Tongue (tissue), 3 donors: ENCODE results near the gene UBD. TPM values are rescaled to one million over a fixed set of nuclear protein-coding genes. Genes with fewer than 3 reads are reported as not detected.
A peak's percentile ranks its signal among the peaks of the same experiment; 100 is the strongest.

Experiments
- DNase-seq: peaks from one replicate; pipeline ENCODE4 v3.0.0-alpha.2; 2015
- small RNA-seq: library from RNA; depleted of rRNA; stranded (forward); fragments of <200 nt; gene quantifications from one replicate; pipeline ENCODE3, GENCODE V24; 2014; ENCODE audit warnings: low replicate concordance
- total RNA-seq: library from RNA; depleted of rRNA; stranded (reverse); fragments of >200 nt; gene quantifications from one replicate; pipeline ENCODE4 v1.2.3, GENCODE V29; 2014

Gene UBD
- total RNA-seq, 1 donor from 2014 or later, result not detected

DNA sequence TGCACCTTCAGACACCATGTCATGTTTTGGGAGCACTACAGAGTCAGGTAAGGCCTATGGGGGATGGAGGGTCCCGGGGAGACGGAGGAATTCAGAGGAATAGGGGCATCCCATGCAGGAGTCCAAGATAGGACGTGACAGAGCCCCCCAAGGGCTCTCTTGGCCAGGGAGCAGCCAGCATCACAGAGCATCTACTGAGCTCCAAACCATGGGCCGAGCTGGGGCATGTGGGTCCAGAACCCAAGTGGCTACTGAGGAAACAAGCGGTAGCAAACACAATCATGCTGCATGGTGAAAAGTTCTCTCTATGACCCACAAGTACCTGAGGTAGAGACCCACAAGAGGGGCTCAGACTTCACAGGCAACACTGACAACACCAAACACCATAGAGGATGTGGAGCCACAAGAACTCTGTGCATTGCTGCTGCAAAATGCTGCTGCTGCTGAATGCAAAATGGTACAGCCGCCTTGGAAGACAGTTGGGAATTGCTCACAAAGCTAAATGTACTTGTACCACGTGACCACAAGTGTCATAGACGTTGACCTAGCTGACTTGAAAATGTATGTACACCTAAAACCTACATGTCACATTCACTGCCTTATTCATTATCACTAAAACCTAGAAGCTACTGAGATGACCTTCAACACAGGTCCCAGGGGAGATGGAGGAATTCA is 38.4 kb downstream of the UBD start:
- no peak for DNase-seq

DNA sequence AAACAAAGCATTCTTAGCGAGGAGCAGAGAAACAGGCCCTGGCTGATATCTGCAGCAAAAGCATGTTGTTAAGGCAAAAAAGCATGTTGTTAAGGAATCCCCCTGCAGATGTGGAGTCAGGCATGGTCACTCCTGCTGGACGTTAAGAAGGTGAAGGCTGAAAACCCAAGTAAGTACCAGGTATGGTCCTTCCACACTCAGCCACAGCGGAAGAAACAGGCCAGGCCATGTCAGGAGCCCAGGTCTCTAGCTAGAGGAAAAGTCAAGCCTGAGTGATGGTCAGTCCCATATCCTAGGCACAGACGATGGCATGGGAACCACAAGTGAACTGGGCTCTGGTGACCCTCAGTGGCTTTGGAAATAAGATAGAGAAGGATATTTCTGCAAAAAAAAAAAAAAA is 39.3 kb downstream of the UBD start:
- DNase-seq, result no peak

DNA sequence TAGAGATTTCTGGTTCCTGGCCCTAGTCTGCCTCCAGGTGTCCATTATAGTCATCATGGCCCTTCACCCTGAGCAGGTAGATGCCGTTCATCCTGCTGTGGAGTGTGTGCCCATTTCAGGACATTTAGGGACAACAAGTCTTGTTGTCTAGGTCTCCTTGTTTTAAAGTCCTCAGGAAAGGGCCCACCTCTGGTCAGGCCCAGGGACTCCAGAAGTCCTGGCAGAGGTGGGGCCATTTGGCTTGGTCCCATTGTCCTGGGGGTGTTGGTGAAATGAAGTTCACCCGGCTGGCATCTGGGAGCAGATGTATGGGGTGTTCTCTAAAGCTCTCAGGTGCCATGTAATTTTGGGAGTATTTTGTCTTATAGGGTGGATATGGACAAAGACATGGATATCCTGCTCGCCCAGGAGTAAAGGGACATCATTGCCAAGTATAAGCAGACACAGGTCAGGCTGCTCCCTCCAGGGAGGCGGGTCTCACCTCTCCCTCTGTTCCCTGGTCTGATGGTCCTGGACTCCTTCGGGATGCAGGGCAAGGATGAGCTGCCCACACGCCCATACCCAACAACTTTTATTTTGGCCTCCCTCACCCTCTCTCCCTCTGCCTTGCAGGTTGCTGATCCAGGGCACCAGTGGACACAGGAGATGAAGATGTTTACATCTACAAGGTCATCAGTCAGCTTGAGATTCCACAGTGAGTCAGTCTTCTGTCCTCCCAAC is 40.1 kb downstream of the UBD start:
- DNase-seq, result no peak

DNA sequence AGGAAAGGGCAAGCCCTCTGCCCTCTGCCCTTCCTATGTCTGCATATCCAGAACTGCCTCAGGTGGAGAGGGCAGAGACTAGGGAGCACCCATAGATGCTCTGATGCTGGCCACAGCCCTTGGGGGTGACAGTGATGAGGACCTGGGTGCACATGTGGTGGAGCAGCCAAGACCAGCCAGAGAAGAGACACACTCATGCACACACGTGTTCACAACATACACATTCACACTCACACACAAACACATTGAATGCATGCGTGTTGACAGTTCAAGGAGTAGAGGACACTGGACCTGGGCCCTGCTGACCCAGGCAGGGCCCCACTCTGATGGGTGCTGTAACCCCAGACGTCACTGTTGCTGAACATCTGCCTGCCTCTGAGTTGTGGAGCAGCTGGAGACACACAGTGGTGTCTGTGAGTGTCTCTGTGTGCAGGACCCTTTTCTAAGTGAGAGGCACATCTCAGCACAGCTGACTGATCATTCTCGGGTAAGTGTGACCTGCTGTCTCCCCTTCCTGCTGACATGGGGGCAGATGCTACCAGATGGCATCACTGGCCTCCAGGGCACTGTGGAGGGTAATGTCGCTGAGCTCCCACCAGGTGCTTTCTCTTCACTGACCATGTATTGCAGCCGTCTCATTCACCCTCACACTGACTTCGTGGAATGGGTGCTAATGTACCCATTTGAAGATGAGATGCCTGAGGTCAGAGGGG is 41.6 kb downstream of the UBD start:
- no peak for DNase-seq

DNA sequence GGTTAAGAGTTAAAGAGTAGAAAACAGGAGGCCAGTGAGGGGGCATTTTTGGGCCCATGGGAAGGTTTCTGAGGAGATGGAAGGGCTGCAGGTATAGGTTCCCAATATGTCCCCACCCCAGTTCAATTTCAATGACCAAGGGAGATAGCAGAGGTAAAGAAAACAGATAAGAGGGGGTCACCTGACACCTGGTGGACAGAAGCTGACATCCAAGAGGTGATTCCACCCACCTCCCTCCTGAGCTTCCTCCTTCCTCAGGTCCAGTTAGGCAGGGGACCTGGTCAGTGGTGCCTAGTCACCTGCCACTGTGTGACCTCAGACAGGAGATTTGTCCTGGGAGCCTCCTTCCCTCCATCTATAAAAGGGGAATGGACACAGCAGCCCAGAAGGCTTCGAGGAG is 42.3 kb downstream of the UBD start:
- no peak for DNase-seq

DNA sequence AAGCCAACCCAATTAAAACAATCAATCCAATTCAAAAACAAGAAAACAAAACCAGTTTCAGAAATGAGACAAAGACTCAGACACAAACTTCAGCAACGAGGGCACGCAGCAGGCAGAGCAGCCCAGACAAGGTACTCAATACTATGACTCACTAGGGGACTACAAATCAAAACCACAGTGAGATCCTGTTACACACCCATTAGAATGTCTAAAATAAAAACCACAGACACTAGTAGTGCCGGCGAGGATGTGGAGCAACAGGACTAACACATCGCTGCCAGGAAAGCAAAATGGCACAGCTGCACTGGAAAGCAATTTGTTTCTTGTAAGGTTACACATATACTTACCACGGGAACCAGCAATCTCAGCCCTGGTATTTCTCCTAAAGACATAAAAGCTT is 43.4 kb downstream of the UBD start:
- DNase-seq, result no peak

DNA sequence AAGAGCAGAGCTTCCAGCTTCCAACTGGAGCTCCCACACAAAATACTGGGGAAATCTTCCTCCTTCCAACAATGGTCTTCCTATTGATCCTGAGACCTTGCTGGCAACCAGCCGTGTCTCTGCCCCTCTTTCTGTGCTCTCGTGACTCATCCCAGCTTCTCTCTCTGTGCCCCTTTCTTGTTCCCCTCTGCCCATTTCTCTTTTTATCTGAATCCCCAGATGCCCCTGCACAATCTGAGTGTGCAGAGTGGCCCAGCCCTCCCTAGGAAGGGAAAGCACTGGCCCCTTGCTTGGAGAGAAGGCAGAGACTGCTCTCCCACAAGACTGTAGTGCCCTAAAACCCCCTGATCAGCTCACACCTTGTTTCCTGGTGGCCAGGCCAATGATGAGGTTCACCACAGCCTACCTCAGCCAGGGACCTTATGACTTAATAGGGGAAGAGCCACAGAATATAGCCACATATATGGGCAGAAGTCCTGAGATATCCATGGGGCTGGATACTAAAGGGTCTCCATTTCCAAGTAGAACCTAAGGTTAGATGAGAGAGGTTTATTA is 48.7 kb downstream of the UBD start:
- DNase-seq, result no peak

DNA sequence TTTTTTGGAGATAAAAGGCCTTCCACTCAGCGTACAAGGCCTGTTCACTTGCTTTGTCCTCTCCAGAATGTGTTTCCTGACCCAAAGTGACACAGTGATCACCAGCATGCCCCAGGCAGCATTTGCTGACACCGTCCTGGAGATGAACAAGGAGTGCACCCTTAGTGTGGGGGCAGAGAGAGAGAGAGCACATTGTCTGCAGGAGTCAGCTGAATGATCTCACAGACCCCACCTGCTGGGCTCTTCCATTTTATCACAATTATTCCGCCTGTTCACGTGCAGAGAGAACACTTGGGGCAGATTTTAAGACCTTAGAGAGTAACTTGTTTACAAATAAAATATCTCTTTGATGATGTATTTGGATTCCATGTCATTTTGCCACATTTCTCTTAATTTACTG is 49.3 kb downstream of the UBD start:
- DNase-seq, result no peak

DNA sequence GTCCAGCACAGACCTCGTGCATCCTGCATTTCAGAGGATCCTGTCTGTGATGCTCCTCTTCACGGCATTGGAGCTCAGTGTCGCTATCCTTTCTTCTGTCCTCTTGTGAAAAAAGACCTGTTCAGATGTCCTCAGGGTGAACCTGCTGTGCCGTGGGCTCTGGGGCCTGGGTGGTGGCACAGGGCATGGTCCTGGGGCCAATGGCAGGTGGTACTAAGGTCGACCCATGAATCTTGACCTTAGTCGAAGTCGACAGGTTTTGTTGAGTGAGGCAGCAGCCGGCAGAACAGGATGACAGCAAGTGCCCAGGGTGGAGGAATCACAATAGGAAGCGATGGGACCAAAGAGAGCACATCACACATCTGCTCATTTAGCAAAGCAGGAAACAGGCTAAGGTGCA is 49.8 kb downstream of the UBD start:
- no peak for DNase-seq

DNA sequence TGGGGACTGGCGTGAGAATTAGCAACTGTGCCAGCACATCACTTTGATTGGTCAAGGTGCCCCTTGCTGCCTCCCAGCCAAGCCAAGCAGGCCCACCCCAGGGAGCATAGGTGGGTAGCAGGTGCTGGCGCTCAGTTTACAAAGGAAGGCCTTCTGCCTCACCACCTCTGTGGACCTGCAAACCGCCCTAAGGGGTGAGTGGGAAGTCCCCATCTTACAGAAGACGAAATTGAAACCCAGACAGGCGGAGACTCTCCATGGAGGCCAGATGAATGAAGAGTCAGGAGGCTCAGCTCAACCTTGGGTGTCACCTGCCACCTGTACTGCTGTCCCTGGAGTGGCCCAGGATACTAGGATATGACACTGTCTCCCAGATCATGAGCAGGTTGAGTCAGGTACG is 50.3 kb downstream of the UBD start:
- no peak for DNase-seq

DNA sequence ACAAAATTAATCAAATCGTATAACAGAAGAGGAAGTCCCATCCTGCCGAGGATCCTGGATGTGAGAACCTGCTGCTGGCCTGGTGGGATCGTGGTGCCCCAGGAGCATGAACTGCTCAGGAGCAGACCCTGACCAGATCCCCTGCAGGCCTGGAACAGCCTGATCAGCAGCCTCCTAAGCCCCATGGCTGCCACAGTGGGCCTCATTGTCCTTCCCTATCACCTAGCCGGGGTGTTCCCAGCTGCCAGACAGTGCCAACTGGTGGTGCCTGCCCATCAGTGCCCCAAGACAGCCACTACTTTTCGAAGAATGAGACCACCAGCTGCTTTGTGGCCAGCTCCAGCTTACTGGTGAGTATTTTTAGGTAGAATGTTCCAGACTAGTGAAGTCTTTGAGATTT is 52.2 kb downstream of the UBD start:
- no peak for DNase-seq

DNA sequence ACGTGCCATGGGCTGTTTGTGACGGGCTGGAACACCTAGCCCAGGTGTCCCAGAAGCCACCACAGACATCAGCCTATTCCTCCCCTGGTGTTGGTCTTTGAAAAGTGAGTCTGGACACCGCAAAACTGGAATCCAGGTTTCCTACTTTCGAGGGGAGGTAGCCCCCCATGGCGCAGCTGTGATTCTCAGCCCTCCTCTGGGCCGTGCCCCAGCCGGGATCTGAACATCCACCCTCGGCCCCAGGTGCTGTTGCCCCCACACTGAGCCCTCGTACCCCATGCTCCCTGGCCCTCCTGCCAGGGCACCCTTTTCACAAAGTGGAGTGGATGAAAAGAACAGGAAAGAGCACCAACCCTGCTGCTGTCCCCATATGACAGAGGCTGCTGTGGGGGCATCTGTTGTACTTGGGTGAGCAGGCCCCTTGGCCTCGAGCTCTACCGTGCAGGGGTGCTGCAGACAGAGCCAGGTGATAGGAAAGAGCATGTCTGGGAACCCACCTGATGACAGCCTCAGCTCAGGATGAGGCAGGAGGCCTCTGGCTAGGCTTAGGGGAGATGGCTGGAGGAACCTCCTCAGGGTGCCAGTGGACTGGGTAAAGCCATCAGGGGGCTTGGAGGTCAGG is 53.0 kb downstream of the UBD start:
- DNase-seq, result no peak

DNA sequence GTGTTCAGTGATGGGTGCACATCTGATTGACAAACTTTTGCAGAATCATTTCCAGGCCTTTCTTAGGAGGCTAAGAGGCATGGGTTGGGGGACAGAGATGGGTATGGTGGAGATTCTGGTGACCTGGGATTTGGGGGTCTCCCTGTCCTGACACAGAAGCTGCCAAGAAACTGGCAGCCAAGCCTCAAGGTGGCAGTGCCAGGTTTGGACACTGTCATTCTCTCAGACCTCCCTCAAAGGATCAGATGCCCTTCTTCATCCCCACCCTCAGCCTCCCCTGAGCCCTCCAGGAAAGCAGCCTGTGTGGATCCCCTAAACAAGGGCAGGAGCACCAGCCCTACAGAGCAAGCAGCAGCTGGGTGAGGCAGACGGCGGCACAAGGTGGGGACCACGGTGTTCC is 53.7 kb downstream of the UBD start:
- DNase-seq, result no peak

Small RNAs within 50 kb of the gene (small RNA-seq; reads per million reads assigned to genes)
- gene SNORD32B (0.23 reads per million, percentile 35 among the genes with 10 or more reads in this experiment), gene TMEM183AP1 (not detected)

Other genes starting within 250 kb of the UBD start
- not detected for gene OR5V1, start 190.9 kb downstream of the UBD start, total RNA-seq
- not detected for gene OR12D3, start 184.4 kb downstream of the UBD start, total RNA-seq
- gene OR12D2, start 164.1 kb downstream of the UBD start, total RNA-seq, result not detected
- not detected for gene OR12D1, start 144.8 kb downstream of the UBD start, total RNA-seq
- not detected for gene OR10C1, start 120.4 kb downstream of the UBD start, total RNA-seq
- gene OR11A1, start 102.7 kb downstream of the UBD start, total RNA-seq, result not detected
- not detected for gene OR2H1, start 102.6 kb downstream of the UBD start, total RNA-seq
- not detected for gene MAS1L, start 71.8 kb downstream of the UBD start, total RNA-seq
- not detected for gene OR2H2, start 25.4 kb upstream of the UBD start, total RNA-seq
- 33.0 TPM for gene GABBR1, start 73.5 kb upstream of the UBD start, total RNA-seq
- gene MOG, start 97.4 kb upstream of the UBD start, total RNA-seq, result not detected
- gene ZFP57, start 121.4 kb upstream of the UBD start, total RNA-seq, result not detected
- gene HLA-F, start 163.7 kb upstream of the UBD start, total RNA-seq, result 33.3 TPM